Neural cell (in vitro differentiated cells): ENCODE data around the gene TYW1. TPM values are rescaled to one million over a fixed set of nuclear protein-coding genes. Genes with fewer than 3 reads are reported as not detected.
"Not testable (repeated sequence)": the region's sequence is repeated elsewhere in the genome, so short reads cannot be mapped to it uniquely, and the experiment has no call there.

Source experiments
- H2AFZ ChIP-seq: fragments of 200-600, 300-800 bp; sonication (generic), shearing (Covaris generic); 2 replicates; pipeline ENCODE4 v1.6.0; 2014; ENCODE audit warnings: low read depth, mild to moderate bottlenecking, antibody characterized with exemption, low read length, moderate library complexity
- H3F3A ChIP-seq: fragments of 200-600 bp; shearing (Covaris generic); 2 replicates; pipeline ENCODE4 v1.6.1; 2016; ENCODE audit warnings: mild to moderate bottlenecking, moderate library complexity, mixed read lengths, antibody characterized with exemption, low read length; ENCODE audit not compliant: insufficient read depth, poor library complexity, severe bottlenecking
- H3K27ac ChIP-seq: fragments of 200-600, 300-800 bp; sonication (generic), shearing (Covaris generic); 2 replicates; pipeline ENCODE4 v1.5.1; 2014; ENCODE audit warnings: mild to moderate bottlenecking, low read length, moderate library complexity
- H3K27me3 ChIP-seq: fragments of 300-800, 200-600 bp; sonication (generic), shearing (Covaris generic); 2 replicates; pipeline ENCODE4 v1.6.0; 2014; ENCODE audit warnings: mild to moderate bottlenecking, low read depth, low read length, moderate library complexity; ENCODE audit not compliant: insufficient read depth
- H3K36me3 ChIP-seq: fragments of 300-800, 200-600 bp; sonication (generic), shearing (Covaris generic); 2 replicates; pipeline ENCODE4 v1.5.1; 2014; ENCODE audit warnings: mild to moderate bottlenecking, antibody characterized with exemption, low read length, moderate library complexity; ENCODE audit not compliant: insufficient read depth
- H3K4me2 ChIP-seq: fragments of 300-800, 200-600 bp; sonication (generic), shearing (Covaris generic); 2 replicates; pipeline ENCODE4 v1.6.0; 2014; ENCODE audit warnings: mild to moderate bottlenecking, low read length
- H3K4me3 ChIP-seq: fragments of 300-800, 200-600 bp; sonication (generic), shearing (Covaris generic); 2 replicates; pipeline ENCODE4 v1.5.1; 2014; ENCODE audit warnings: mild to moderate bottlenecking, low read length, moderate library complexity
- H3K79me2 ChIP-seq: fragments of 200-600 bp; shearing (Covaris generic); replicated peaks from 2 replicates; pipeline ENCODE4 v1.6.0; 2014; ENCODE audit warnings: mild to moderate bottlenecking, low read length, moderate library complexity; ENCODE audit not compliant: insufficient read depth
- H3K9ac ChIP-seq: fragments of 300-800, 200-600 bp; sonication (generic), shearing (Covaris generic); 2 replicates; pipeline ENCODE4 v1.6.1; 2016; ENCODE audit warnings: mild to moderate bottlenecking, low read length, mixed read lengths
- H3K9me2 ChIP-seq: fragments of 200-600 bp; shearing (Covaris generic); 2 replicates; pipeline ENCODE4 v1.6.1; 2016; ENCODE audit warnings: mild to moderate bottlenecking, low read length, mixed read lengths; ENCODE audit not compliant: insufficient read depth
- H3K9me3 ChIP-seq: fragments of 200-600, 300-800 bp; sonication (generic), shearing (Covaris generic); 2 replicates; pipeline ENCODE4 v1.6.1; 2016; ENCODE audit warnings: mild to moderate bottlenecking, mixed run types, low read length, moderate library complexity, mixed read lengths
- H4K20me1 ChIP-seq: fragments of 200-600 bp; shearing (Covaris generic); 2 replicates; pipeline ENCODE4 v1.6.1; 2016; ENCODE audit warnings: mild to moderate bottlenecking, mixed run types; ENCODE audit not compliant: insufficient read depth
- CTCF ChIP-seq: fragments of 450-650 bp; IDR thresholded peaks from 2 replicates; pipeline ENCODE4 v1.5.1; 2014; ENCODE audit warnings: antibody characterized with exemption, mild to moderate bottlenecking, moderate library complexity; ENCODE audit not compliant: poor library complexity, severe bottlenecking
- EP300 ChIP-seq: fragments of 450-650 bp; conservative IDR thresholded peaks from 2 replicates; pipeline ENCODE4 v1.6.1; 2014; ENCODE audit warnings: antibody characterized with exemption, mild to moderate bottlenecking, moderate library complexity; ENCODE audit not compliant: poor library complexity, severe bottlenecking
- EZH2 ChIP-seq: fragments of 200-600, 300-800 bp; shearing (Covaris generic), sonication (generic); IDR thresholded peaks from 2 replicates; pipeline ENCODE4 v1.6.1; 2014; ENCODE audit warnings: antibody characterized with exemption, low read length, borderline replicate concordance, mild to moderate bottlenecking; ENCODE audit not compliant: insufficient read depth, poor library complexity, severe bottlenecking
- MXI1 ChIP-seq: fragments of 450-650 bp; conservative IDR thresholded peaks from 2 replicates; pipeline ENCODE4 v1.6.1; 2014; ENCODE audit warnings: antibody characterized with exemption, mild to moderate bottlenecking; ENCODE audit not compliant: poor library complexity, severe bottlenecking
- POLR2AphosphoS5 ChIP-seq: IDR thresholded peaks from 2 replicates; pipeline ENCODE4 v1.6.1; 2012
- RAD21 ChIP-seq: fragments of 450-650 bp; conservative IDR thresholded peaks from 2 replicates; pipeline ENCODE4 v1.6.1; 2014; ENCODE audit warnings: antibody characterized with exemption, mild to moderate bottlenecking, moderate library complexity
- REST ChIP-seq: IDR thresholded peaks from 2 replicates; pipeline ENCODE4 v1.6.1; 2012; ENCODE audit warnings: borderline replicate concordance
- SMC3 ChIP-seq: fragments of 450-650 bp; conservative IDR thresholded peaks from 2 replicates; pipeline ENCODE4 v1.6.1; 2014; ENCODE audit warnings: antibody characterized with exemption, mild to moderate bottlenecking, moderate library complexity; ENCODE audit not compliant: poor library complexity
- TAF1 ChIP-seq: IDR thresholded peaks from 2 replicates; pipeline ENCODE4 v1.6.1; 2012; ENCODE audit warnings: low read depth
- polyA plus RNA-seq: library from polyadenylated mRNA; depleted of rRNA; stranded (reverse); fragments of >200 nt; gene quantifications from 2 replicates; pipeline ENCODE4 v1.2.3, GENCODE V29; 2014

The TYW1 gene
- polyA plus RNA-seq, 1 donor from 2014 or later, result 14.9 TPM

GRCh38 chr7:67205772-67206171 is 209.1 kb downstream of the TYW1 start:
- not testable (repeated sequence) for H3K27ac ChIP-seq, H2AFZ ChIP-seq, H3K4me2 ChIP-seq, H3K9ac ChIP-seq, H3K36me3 ChIP-seq, H3K27me3 ChIP-seq, H3K9me2 ChIP-seq, H3K9me3 ChIP-seq, H3K4me3 ChIP-seq, H3F3A ChIP-seq, H3K79me2 ChIP-seq, H4K20me1 ChIP-seq

GRCh38 chr7:67206452-67206851 is 209.8 kb downstream of the TYW1 start:
- Histone ChIP-seq H3K9ac (no peak overlapping the region), H4K20me1 (no peaks in the 10 kb centered on the region), H3K27me3 (no peaks in the 10 kb centered on the region), H3F3A (no peaks in the 10 kb centered on the region), H3K4me2 (no peak overlapping the region), H3K27ac (no peak overlapping the region), H3K36me3 (no peaks in the 10 kb centered on the region), H3K79me2 (no peaks in the 10 kb centered on the region), H3K4me3 (no peak overlapping the region), H3K9me3 (no peaks in the 10 kb centered on the region), H3K9me2 (no peaks in the 10 kb centered on the region), H2AFZ (no peak overlapping the region)
- TF ChIP-seq POLR2AphosphoS5, result no peak
- TF ChIP-seq SMC3, result no peak
- no peak for TF ChIP-seq TAF1
- no peak for TF ChIP-seq REST
- no peak for TF ChIP-seq EP300
- TF ChIP-seq RAD21, result no peak
- no peak for TF ChIP-seq CTCF
- no peak for TF ChIP-seq MXI1
- no peak for TF ChIP-seq EZH2

- H2AFZ ChIP-seq, H3K9ac ChIP-seq, H3K9me2 ChIP-seq, H4K20me1 ChIP-seq, H3K27ac ChIP-seq, H3K4me2 ChIP-seq, H3K4me3 ChIP-seq, H3K27me3 ChIP-seq, H3F3A ChIP-seq, H3K79me2 ChIP-seq, H3K9me3 ChIP-seq, H3K36me3 ChIP-seq: not testable (repeated sequence)
Observed at GRCh38 chr7:67208656-67209055, 212.0 kb downstream of the TYW1 start.
